Measurements from ENCODE around the gene PIGN.

DNA sequence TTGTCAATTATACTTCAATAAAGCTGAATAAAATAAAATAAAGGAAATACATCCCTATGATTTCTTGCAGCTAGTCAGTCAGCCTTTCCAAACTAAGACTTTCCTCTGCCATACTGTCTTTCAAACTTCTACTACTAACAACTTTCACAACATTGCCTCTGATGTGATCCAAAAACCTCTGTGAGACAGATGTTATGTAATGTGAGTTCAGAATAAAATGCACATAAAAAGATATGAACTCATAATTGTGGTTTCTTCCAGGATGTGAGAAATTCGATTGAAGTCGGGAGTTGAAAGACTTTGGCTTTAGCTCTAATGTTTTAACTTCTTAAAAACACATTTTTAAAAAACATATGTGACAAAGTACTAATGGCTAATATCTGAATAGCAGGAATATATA lies 98.7 kb downstream of the PIGN start:
- TF ChIP-seq, protein P1, sequence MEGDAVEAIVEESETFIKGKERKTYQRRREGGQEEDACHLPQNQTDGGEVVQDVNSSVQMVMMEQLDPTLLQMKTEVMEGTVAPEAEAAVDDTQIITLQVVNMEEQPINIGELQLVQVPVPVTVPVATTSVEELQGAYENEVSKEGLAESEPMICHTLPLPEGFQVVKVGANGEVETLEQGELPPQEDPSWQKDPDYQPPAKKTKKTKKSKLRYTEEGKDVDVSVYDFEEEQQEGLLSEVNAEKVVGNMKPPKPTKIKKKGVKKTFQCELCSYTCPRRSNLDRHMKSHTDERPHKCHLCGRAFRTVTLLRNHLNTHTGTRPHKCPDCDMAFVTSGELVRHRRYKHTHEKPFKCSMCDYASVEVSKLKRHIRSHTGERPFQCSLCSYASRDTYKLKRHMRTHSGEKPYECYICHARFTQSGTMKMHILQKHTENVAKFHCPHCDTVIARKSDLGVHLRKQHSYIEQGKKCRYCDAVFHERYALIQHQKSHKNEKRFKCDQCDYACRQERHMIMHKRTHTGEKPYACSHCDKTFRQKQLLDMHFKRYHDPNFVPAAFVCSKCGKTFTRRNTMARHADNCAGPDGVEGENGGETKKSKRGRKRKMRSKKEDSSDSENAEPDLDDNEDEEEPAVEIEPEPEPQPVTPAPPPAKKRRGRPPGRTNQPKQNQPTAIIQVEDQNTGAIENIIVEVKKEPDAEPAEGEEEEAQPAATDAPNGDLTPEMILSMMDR (IDR thresholded peaks at IDR 0.05; ENCODE audit: low read depth, low read length), result no peak
- no peak for TF ChIP-seq POLR2A (IDR thresholded peaks at IDR 0.05; ENCODE audit: extremely low read depth, insufficient read length)
